A549 (cell line): ENCODE measurements around the gene ZNF398.

Experiments used
- CEBPB ChIP-seq, 2 experiments: fragments of >200 bp in 1 of 2; sonication (Bioruptor Twin) in 1 of 2; formaldehyde crosslinking in 1 of 2; IDR thresholded peaks; 2 replicates each; pipeline ENCODE4 v1.6.1; 2012 to 2016
- EHMT2 ChIP-seq: fragments of 200-600 bp; sonication (generic); IDR thresholded peaks from 2 replicates; pipeline ENCODE4 v1.6.1; 2016; ENCODE audit warnings: antibody characterized with exemption, low read depth, mild to moderate bottlenecking, moderate library complexity
- EP300 ChIP-seq, 2 experiments: fragments of >200 bp; sonication (Bioruptor Twin); formaldehyde crosslinking; IDR thresholded peaks; 2 replicates in 1 of 2; 3 replicates in 1 of 2; pipeline ENCODE4 v1.6.1; 2016 to 2017
- HOXB13 ChIP-seq: fragments of 250-450 bp; sonication (Bioruptor Pico); IDR thresholded peaks from 2 replicates; pipeline ENCODE4 v1.5.0; 2020; ENCODE audit warnings: low read depth, mild to moderate bottlenecking, moderate library complexity
- MAFK ChIP-seq: fragments of 450-650 bp; IDR thresholded peaks from 2 replicates; pipeline ENCODE4 v1.6.1; 2014; ENCODE audit not compliant: partially characterized antibody
- NR3C1 ChIP-seq: fragments of >200 bp; sonication (Bioruptor Twin); formaldehyde crosslinking; IDR thresholded peaks from 3 replicates; pipeline ENCODE4 v1.6.1; 2017
- POLR2A ChIP-seq: IDR thresholded peaks from 2 replicates; pipeline ENCODE4 v1.6.1; 2012; ENCODE audit warnings: mild to moderate bottlenecking, low read length
- RARB ChIP-seq: fragments of 250-450 bp; sonication (Bioruptor Pico); IDR thresholded peaks from 2 replicates; pipeline ENCODE4 v1.8.0; 2021; ENCODE audit warnings: mild to moderate bottlenecking, moderate library complexity
- SMC3 ChIP-seq: fragments of >200 bp; sonication (Bioruptor Twin); formaldehyde crosslinking; IDR thresholded peaks from 3 replicates; pipeline ENCODE4 v1.6.1; 2018; ENCODE audit warnings: inconsistent platforms
- TP53 ChIP-seq: fragments of 250-450 bp; sonication (Bioruptor Pico); IDR thresholded peaks from 2 replicates; pipeline ENCODE4 v1.5.0; 2021; ENCODE audit warnings: mild to moderate bottlenecking, moderate library complexity
- TF ChIP-seq, protein P1 (sequence below): fragments of >200 bp; sonication (Bioruptor Twin); formaldehyde crosslinking; IDR thresholded peaks from 3 replicates; pipeline ENCODE4 v1.5.1; 2016
- TF ChIP-seq, protein P2 (sequence below): IDR thresholded peaks from 2 replicates; pipeline ENCODE4 v1.6.1; 2012
- TF ChIP-seq, protein P3 (sequence below): fragments of 200-600 bp; sonication (generic); IDR thresholded peaks from 2 replicates; pipeline ENCODE4 v1.6.1; 2016; ENCODE audit warnings: antibody characterized with exemption, mild to moderate bottlenecking, moderate library complexity

DNA sequence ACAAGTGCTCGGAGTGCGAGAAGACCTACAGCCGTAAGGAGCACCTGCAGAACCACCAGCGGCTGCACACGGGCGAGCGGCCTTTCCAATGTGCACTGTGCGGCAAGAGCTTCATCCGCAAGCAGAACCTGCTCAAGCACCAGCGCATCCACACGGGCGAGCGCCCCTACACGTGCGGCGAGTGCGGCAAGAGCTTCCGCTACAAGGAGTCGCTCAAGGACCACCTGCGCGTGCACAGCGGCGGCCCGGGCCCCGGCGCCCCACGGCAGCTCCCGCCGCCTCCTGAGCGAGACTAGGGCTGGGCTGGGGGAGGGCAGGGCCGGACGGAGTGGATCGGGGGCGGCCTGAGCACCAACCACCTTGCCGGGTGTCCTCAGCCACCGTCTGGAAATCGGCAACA, 77.1 kb downstream of the ZNF398 start:
- TF ChIP-seq, protein P1, sequence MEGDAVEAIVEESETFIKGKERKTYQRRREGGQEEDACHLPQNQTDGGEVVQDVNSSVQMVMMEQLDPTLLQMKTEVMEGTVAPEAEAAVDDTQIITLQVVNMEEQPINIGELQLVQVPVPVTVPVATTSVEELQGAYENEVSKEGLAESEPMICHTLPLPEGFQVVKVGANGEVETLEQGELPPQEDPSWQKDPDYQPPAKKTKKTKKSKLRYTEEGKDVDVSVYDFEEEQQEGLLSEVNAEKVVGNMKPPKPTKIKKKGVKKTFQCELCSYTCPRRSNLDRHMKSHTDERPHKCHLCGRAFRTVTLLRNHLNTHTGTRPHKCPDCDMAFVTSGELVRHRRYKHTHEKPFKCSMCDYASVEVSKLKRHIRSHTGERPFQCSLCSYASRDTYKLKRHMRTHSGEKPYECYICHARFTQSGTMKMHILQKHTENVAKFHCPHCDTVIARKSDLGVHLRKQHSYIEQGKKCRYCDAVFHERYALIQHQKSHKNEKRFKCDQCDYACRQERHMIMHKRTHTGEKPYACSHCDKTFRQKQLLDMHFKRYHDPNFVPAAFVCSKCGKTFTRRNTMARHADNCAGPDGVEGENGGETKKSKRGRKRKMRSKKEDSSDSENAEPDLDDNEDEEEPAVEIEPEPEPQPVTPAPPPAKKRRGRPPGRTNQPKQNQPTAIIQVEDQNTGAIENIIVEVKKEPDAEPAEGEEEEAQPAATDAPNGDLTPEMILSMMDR = no peak
- TF ChIP-seq MAFK = no peak
- TF ChIP-seq, protein P2, sequence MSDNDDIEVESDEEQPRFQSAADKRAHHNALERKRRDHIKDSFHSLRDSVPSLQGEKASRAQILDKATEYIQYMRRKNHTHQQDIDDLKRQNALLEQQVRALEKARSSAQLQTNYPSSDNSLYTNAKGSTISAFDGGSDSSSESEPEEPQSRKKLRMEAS = no peak
- TF ChIP-seq SMC3 = no peak
- TF ChIP-seq POLR2A = no peak
- TF ChIP-seq NR3C1 = no peak
- TF ChIP-seq RARB (CRISPR knock-in tag) = no peak
- no peak for TF ChIP-seq HOXB13 (CRISPR knock-in tag)
- no peak for TF ChIP-seq CEBPB (IDR thresholded peaks at IDR 0.05)
- TF ChIP-seq, protein P3, sequence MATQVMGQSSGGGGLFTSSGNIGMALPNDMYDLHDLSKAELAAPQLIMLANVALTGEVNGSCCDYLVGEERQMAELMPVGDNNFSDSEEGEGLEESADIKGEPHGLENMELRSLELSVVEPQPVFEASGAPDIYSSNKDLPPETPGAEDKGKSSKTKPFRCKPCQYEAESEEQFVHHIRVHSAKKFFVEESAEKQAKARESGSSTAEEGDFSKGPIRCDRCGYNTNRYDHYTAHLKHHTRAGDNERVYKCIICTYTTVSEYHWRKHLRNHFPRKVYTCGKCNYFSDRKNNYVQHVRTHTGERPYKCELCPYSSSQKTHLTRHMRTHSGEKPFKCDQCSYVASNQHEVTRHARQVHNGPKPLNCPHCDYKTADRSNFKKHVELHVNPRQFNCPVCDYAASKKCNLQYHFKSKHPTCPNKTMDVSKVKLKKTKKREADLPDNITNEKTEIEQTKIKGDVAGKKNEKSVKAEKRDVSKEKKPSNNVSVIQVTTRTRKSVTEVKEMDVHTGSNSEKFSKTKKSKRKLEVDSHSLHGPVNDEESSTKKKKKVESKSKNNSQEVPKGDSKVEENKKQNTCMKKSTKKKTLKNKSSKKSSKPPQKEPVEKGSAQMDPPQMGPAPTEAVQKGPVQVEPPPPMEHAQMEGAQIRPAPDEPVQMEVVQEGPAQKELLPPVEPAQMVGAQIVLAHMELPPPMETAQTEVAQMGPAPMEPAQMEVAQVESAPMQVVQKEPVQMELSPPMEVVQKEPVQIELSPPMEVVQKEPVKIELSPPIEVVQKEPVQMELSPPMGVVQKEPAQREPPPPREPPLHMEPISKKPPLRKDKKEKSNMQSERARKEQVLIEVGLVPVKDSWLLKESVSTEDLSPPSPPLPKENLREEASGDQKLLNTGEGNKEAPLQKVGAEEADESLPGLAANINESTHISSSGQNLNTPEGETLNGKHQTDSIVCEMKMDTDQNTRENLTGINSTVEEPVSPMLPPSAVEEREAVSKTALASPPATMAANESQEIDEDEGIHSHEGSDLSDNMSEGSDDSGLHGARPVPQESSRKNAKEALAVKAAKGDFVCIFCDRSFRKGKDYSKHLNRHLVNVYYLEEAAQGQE = no peak
- no peak for TF ChIP-seq EP300 (IDR thresholded peaks at IDR 0.05)
- no peak for TF ChIP-seq EHMT2
- no peak for TF ChIP-seq TP53 (CRISPR knock-in tag)
